HG03521 (cell line): ENCODE data around the gene ZC3H18.

Experiments
- ATAC-seq: cut with Tn5 transposase; IDR thresholded peaks from one replicate; pipeline ENCODE4 v1.9.1; 2021; ENCODE audit warnings: mild to moderate bottlenecking, moderate library complexity; ENCODE audit not compliant: unreplicated experiment

Gene ZC3H18

GRCh38 chr16:88548985-88549384 lies 21.2 kb upstream of the ZC3H18 start:
- no peak for ATAC-seq

GRCh38 chr16:88549671-88550245 lies 20.4 kb upstream of the ZC3H18 start:
- no peak for ATAC-seq

GRCh38 chr16:88550246-88550661 lies 19.9 kb upstream of the ZC3H18 start:
- ATAC-seq: no peak

- no peak for ATAC-seq
Observed at GRCh38 chr16:88552166-88552565, 18.0 kb upstream of the ZC3H18 start.

- ATAC-seq: no peak
Observed at GRCh38 chr16:88552815-88553214, 17.4 kb upstream of the ZC3H18 start.

GRCh38 chr16:88553739-88554138 lies 16.5 kb upstream of the ZC3H18 start:
- ATAC-seq: no peak

- no peak for ATAC-seq
Observed at GRCh38 chr16:88554711-88555264, 15.4 kb upstream of the ZC3H18 start.

GRCh38 chr16:88556294-88556988 lies 13.8 kb upstream of the ZC3H18 start:
- no peak for ATAC-seq

GRCh38 chr16:88558457-88559442 lies 11.5 kb upstream of the ZC3H18 start:
- no peak for ATAC-seq

GRCh38 chr16:88560714-88561484 lies 9.3 kb upstream of the ZC3H18 start:
- ATAC-seq: no peak

- ATAC-seq: no peak
Observed at GRCh38 chr16:88561485-88562359, 8.5 kb upstream of the ZC3H18 start.

GRCh38 chr16:88566158-88566557 lies 4.0 kb upstream of the ZC3H18 start:
- ATAC-seq: no peak

- no peak for ATAC-seq
Observed at GRCh38 chr16:88568710-88569613, 1.2 kb upstream of the ZC3H18 start.

- ATAC-seq: peak; percentile 26
Observed at GRCh38 chr16:88569614-88569984, 604 bp upstream of the ZC3H18 start.

GRCh38 chr16:88570691-88571092 lies 489 bp downstream of the ZC3H18 start:
- no peak for ATAC-seq

- ATAC-seq: no peak
Observed at GRCh38 chr16:88575251-88575650, 5.0 kb downstream of the ZC3H18 start.

GRCh38 chr16:88576307-88576706 lies 6.1 kb downstream of the ZC3H18 start:
- no peak for ATAC-seq

- no peak for ATAC-seq
Observed at GRCh38 chr16:88577166-88577565, 7.0 kb downstream of the ZC3H18 start.
